Dedifferentiated amniotic fluid mesenchymal stem cell (primary cell): ENCODE data around the gene ASTL.

ENCODE experiments used
- DNase-seq: peaks from one replicate; pipeline ENCODE4 v3.0.0-alpha.2; 2016; ENCODE audit errors: extremely low spot score

Gene ASTL

DNA sequence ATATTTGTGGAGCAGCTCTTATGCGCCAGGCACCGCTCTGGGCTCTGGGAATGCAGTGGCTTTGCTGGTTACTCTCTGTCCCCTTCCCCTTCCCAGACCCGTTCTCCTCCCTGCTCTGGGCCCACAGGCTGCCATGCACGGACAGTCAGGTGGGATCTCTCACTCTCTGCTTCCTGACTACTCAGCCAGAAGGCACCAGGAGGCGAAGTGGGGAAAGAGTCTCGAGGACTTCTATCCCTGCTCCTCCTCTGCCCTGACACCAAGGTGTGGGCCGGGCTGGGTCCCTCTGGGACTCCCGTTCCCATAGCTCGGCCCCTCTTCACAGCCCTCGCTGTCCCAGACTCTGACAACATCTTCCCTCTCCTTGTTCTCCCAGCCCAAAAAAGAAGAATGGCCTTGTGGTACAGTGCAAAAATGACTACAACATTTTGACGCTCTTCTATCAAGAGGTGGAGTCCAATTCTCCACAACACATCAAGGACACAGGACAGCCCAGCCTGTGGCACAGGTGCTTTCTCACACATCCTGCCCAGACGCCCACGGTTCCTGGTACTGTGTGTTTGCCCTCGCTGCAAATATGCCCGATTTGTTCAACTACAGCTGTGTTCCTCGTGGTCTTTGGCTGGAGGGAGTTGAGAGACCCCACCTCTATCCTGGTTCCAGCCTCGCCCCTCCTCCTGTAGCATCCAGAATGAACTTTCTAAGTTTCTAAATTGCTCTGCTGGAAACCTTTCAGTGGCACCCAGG, 21.0 kb upstream of the ASTL start:
- DNase-seq, result no peak

DNA sequence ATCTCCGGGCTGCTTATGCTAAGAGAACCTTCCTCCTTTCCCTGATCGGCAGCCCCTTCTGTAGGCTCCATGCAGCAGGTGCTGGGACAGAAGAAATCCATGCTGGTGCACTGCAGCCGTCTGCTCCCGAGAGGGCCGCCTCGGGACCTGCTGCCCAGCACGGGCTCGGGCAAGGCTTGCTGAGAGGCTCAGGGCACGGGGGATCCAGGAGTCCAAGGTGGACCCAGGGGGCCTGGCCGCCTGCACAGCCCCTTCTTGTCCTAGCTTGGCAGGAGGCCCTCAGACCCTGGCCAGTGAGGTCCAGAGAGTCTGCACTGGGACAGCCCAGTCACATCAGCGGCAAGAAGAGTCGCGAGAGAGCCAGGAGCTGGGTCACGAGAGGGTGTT, 20.2 kb upstream of the ASTL start:
- DNase-seq, result no peak

DNA sequence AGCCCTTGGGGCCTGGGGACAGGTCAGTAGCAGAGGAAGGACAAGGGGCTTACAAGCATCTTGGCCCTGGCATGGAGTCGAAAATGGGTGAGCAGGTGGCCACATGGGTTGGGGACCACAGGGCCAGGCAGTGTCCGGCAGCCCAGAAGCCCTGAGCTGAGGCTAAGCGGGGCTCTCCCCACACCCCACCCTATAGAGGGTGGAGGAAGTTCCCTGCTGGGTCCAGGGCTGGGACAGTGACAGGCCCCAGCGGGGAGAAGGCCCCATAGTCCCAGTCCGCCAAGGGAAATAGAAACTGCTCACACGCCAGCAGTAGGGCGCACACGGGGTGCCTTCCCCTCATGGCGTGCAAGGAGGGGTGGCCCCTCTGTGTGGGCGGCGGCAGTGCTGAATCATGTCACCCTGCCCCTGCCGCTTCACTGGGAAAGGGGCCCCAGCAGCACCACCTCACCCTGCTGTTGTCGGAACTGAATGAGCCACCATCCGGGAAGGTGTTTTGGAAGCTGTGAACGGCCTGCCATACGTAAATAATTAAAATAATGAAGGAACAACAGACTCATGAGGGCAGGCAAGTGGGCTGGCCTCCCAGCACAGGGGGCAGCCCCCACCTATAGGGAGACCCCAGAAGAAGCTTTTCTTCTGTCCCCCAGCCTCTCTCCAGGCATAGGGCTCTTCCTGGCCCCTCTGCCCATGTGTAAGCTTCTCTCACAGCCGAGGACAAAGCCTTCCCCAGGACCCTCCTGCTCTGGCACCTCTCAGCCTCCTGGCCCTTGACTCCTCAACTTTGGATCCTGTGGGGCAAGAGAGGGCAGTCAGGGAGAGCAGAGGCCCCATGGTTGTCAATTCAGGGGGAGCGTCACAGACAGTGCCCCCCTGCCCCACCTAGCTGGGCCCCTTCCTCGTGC, 19.6 kb upstream of the ASTL start:
- no peak for DNase-seq

DNA sequence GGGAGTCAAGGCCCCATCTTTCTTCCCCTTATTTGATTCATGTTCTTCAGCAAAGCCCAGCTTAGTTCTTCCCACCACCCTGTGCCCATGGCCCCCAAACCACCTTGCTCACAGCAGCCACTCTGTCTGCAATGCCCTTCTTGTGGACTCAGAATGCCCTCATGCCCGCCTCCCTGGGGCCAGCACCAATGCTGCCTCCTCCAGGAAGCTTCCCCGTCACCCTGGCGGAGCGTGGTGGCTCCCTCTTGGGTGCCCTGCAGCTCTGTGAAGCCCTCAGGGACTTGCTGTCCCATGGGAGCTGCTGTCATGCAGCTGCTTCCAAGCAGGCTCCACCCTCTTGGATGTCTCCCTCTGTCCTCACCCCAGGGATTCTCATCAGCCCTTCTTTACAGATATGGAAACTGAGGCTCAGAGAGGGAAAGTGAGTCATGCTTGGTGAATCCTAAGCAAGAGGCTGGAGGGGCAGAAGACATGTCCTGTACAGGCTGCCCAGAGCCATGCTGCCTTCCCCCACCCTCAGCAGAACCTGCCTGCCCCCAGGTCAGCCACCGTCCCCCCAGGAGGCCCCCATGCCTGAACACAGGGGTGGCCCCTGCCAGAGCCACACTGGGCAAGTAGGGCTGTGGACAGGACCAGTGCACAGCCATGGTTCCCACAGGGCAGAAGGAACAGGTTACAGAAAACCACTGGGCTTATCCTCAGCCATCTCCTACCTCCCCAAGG, 18.8 kb upstream of the ASTL start:
- no peak for DNase-seq

DNA sequence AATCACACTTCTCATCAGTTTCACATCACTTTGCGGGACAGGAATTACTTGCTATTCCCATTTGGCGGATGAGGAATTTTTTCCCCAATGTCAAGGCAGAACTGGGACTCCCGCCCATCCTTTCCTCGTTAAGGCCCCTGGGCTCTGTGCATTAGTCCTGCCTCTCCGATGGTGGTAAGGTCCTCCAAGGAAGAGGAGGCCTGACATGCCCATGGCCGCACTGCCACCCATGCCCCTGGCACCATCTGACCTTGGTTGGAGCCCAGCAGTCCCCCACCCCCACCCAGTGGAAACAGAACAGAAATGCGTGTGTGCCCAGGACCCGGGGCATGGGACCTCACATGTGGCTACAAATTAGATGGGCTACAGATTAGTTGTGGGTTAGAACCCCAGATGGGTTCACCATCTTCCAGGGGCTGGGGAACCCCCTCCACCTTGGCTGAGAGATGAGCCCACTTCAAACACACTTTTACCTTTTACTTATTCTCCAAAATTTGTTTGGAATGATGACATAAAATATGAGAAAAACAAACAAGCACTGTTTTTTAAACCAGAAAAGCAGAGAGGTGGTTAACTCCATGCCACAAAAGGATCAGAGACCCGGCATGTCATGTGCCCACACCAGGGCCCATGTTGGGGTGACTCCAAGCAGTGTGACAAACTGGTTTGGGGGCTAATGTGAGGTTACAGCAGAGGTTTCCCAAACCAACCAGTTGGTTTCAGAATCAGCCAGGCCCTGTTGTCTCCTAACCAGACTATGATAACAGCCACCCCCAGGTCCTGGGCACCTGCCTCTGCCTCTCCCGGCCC, 17.9 kb upstream of the ASTL start:
- DNase-seq, result no peak

DNA sequence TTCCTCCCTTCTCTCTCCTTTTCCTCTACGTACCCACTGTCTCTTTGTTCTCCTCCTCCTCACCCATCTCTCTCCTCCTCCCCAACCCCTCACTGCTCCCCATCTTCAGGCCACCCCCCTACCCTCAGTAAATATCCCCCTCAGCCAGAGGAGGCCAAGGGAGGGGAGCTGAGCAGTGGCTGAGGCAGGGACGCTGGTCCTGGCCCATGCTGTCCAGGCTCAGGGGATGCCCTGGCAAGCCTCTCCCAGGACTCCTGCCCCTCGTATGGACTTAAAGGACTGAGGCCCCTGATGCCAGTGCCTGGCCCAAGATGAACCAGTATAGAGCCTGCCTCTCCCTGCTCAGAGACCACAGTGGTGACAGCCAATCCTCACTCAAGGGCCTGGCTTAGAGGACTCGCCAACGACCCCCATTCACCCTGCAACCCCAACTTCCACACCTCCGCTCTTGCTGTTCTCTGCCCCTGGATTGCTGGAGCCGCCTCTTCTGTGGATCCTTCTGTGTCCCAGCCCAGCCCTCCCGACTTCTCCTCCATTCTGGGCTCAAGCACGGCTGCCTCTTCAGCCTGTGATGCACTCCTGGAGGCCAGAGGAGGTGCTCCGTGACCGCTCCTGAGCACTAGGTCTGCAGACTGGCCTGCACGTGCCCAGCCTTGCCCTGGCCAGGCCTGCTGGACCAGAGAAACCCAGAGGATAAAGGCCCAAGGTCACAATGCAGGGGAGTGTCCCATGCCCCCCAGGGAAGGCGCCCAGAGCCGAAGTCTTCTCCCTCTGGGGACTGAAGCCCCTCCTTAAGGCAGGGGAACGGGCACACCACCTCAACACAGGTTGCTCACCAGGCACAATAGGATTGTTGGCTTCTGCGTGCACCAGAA, 16.4 kb upstream of the ASTL start:
- DNase-seq, result no peak

DNA sequence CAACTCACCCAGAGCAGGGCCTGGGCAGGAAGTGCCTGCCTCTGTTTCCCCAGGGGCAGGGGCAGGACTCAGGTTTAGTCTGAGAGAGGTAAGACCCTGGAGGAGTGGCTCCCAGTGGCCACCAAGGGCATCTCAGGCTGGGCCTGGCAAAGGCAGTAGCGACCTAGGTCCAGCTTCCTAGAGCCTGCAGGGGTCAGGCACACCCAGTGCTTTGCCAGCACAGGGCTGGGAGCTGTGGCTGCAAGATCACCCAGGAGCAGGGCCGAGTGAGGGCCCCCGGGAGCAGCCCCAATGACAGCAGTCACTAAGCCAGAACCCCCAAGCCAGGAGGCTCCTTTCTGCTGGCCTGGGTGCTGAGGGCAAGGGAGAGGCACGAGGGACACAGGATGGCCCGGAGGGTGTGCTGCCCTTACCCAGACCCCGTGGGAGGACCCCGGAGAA, 15.7 kb upstream of the ASTL start:
- DNase-seq, result no peak

DNA sequence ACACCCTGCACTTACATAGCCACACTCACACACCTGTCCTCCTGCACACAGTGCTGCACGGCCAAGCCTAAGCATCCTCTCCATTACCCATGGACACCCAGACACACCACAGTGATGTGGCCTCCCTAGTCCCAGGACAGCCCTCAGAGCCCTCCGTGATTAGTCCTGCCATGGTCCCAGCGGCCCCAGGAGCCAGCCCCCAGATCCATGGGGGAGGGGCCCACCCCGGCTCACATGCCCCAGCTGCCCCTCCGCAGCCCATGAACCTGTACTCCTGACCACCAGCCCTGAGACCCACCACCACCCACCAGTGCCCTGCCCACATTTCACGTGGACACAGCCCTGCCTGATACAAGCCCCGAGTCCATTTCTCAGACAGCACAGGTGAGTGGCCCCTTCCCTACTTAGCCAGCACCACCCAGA, 15.0 kb upstream of the ASTL start:
- DNase-seq, result no peak

DNA sequence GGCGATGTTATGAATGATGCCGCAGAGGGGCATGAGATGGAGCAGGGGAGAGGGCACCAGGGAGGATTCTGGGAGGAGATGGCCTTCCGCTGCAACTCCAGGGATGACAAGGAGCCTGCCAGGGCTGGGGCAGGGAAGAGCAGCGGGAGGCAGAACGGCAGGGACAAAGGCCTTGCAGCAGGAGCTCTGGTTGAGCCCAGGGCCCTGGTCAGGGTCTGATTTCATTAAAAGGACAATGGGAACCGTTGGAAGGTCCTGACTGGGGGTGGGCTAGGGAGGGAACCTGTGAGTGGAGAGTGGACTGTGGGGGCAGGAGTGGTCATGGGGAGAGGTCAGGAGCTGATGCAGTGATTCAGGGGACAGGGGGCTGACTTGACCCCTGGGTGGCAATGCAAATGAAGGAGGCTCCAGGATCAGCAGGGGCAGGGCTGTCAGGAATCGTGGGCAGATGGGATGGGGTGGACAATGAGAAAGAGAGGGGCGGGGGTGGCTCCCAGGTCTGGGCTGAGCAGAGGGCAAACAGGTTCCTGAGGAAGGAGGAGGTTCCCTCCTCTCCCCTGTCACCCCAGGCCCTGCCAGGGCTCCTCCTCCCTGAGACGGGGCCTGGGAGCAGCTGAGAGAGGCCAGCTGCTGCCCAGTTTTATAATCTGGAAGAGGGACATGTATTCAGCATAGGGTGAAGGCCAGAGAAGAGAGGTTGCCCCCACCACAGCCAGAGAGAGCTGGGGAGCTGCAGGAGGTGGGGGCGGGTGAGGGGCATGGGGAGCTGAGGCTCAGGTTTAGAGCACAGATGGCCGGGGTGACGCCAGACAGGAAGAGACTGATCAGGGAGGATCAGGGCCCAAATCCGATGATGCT, 14.2 kb upstream of the ASTL start:
- no peak for DNase-seq

DNA sequence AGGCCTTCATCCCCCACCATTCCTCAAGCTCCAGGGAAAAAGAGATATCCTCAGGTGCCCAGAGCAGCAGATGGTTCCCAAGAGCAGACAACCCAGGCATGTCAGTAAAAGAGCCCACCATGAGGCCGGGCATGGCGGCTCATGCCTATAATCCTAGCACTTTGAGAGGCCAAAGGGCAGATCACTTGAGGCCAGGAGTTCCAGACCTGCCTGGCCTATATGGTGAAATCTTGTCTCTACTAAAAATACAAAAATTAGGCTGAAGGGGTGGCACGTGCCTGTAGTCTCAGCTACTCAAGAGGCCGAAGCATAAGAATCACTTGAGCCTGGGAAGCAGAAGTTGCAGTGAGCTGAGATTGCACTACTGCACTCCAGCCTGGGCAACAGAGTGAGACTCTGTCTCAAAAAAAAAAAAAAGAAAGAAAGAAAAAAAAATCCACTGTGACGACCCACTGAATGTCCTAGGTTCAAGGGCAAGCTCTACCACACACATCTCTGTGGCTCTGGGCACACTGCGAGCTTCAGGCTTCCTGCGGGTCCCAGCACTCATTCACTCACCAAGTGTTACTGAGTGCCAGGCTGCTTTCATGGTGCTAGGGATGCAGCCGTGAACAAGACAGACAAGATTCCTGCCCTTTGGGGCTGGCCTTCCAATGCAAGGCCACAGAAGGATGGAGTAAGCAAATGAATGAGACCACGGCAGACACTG, 13.4 kb upstream of the ASTL start:
- DNase-seq, result no peak

DNA sequence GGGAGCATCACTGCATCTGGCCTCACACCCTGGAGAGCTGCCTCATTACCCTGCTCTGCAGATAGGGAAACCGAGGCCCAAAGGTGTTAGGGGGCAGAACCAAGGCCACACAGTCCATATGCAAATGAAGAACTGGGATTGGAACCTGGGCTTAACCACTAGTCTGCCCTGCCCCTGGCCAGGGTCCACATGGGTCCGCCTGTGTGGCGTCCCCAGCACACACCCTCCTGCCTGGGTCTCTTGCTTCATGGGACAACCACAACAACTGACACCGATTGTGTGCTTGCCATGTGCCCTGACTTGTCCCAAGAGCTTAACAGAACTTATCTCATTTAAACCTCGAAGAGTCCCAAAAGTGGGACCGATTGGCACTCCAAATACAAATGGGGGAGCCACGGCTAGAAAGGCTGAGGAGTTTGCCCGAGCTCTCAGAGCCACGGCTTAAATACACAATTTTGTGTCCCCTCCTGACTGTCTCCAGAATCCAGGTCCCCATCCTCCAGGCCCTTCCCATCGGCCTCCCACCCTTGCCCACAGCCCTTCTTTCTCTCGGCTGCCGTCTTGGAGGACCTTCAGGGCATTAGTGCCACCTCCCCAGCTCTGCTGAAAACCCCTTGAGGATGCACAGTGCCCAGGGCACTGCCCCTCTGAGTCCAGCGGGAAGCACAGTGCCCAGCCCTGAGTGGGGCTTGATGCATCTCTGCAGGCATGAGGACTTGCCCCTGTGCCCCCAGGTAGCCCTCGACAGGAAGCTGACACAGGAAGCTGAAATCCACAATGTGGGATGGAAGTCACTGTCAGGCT, 12.7 kb upstream of the ASTL start:
- no peak for DNase-seq

DNA sequence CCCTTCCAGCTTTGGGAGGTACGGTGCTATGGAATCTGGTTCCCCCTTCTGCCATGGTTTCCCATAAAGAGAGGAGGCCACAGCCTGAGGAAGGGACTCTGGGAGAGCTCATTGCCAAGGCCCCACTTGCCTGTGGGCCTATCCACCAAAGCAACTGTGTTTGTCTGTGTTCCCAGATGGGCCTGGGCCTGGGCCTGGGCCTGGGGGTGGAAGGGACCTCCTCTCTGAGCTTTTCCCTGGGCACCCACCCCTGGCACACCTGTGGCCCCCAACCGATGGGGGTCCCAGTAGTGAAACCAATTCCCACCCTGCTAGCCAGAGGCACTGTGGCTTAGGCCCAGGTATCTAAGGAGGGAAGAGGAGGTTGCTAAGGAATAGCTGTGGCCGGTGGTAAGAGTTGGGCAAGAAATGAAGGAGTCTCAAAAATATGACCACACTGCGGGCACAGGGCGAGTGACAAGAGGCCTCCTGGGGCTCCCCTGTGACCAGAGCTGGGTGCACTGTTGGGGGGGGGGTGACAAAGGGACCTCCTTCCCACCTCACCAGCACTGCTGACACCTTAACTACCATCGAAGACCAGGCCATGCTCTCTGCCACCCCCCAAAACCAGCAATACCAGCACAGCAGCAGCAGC, 11.8 kb upstream of the ASTL start:
- DNase-seq, result no peak

DNA sequence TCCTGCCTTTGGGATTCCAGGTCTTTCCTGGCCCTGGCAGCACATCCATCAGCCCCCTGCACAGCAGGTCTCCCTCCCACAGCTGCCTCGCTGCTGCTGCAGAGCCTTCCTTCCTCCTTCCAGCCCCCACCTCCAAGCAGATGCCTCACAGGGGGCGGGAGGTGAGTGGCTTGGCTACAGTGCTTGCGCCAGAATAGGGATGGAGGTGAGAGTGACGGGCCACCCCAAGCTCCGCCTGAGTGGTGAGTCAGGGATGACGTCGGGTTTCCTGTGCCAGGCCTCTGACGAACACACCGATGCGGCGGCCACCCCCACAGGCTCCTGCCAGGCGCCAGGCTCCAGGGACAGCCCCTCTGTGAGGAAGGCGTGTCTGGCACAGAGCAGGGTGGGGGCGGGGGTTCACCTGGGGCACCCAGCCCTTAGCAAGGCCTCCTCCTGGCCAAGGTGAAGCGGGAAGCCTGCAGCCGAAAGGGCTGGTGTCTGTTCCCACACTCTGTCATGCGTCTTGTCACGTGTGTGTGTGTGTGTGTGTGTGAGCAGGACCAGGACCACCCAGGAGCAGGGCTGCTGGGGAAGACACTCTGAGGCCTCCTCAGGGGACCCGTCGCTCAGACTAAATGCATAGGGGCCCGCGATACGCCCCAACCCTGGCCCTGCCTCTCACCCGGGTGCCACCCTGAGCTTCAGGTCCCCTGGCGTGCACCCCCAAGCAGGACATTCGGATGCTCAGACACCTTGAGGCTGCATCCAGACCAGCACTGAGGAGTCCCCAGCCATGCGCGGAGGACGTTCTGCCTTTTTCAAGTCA, 10.3 kb upstream of the ASTL start:
- no peak for DNase-seq

DNA sequence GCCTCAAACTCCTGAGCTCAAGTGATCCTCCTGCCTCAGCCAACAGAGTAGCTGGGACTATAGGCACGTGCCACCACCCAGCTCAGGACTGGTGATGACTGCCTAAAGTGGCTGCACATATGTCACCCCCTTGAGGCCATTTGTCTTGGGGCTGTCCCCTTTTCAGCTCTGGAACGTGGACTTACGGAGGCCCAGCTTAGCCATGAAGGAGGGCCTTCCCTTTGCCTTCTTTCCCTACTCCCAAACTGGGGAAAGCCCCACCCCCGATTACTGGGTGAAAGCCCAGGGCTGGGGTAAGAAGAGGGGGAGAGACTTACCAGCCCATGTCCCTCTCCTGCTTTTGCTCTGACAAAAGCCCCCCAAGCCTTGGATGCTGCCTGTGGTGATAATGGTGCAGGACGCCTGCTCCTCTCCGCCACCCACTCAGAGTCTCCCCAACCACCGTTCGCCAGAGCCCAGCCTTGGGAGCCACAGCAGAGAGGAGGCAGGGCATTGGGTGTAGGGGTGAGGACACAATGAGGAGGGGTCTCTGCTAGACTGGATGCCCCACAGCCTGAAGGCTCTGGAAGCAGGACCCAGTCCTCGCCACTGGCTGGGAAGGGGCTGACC, 9.4 kb upstream of the ASTL start:
- no peak for DNase-seq

DNA sequence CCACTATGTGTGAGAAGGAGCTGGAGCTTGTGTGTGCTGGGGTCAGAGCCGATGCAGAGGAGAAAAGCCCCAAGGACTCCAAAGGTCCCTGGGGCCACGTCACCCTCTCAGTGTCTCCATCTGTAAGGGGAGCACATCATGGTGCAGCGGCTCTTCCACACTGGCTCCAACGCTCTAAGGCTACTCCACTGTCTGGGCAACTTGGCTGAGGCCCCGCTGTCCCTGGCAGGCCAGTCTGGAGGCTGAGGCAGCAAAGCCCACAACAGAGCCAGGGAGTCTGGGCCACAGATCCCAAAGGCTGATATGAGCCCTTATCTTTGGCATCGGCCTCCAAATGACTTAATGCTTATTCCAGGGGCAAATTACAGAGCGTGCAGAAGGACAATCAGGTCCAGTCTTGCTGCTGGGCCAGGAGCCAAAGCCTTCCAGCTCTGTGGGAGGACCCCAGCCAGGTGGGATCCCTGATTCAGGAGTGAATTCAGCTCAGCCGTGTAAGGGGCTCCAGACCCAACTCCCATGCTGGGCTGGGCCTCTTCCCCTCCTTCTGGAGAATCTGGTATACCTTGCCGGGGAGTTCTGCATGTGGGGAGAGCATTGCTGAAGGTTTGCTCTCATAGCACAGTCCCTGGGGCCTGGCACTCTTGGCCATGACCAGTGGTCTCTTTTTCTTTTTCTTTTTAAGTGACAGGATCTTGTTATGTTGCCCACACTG, 8.7 kb upstream of the ASTL start:
- DNase-seq, result no peak
